Measurements from ENCODE around the gene CPA3. TPM values are rescaled to one million over a fixed set of nuclear protein-coding genes. Genes with fewer than 3 reads are reported as not detected.

The CPA3 gene
- total RNA-seq, 2 experiments from 2014 or later = not detected

GRCh38 chr3:148881286-148881685, 16.2 kb downstream of the CPA3 start:
- no peaks in the 10 kb centered on the region for H3K27me3 ChIP-seq (ENCODE audit: control insufficient read depth in 1 of 2, insufficient read depth in 2 of 2, low read length in 2 of 2)
- H3K4me3 ChIP-seq (ENCODE audit: low read length) = no peak overlapping the region
- H3K27ac ChIP-seq (ENCODE audit: low read depth in 1 of 2, low read length in 2 of 2) = no peak overlapping the region
- ChIA-PET POLR2A (no interaction called here), CTCF (interaction anchor here (1.1 kb wide), 1 partner anchor 15 kb away, joined by 3 read pairs; no protein-coding TSS in a partner anchor)
- Mint-ChIP-seq H3K9me3 (no peaks in the 10 kb centered on the region), H3K4me1 (ENCODE audit: low read depth) (no peaks in the 10 kb centered on the region), H3K27ac (no peak overlapping the region), H3K36me3 (ENCODE audit: low read depth) (no peaks in the 10 kb centered on the region), H3K27me3 (peaks cover 25% of the 10 kb centered on the region), H3K4me3 (no peak overlapping the region)
- no peaks in the 10 kb centered on the region for H3K36me3 ChIP-seq (ENCODE audit: insufficient read depth, low read length)
- intact Hi-C loops (cut with DNase I, micrococcal nuclease) = no loop called here
- DNase-seq = no peak
- H3K9me3 ChIP-seq (ENCODE audit: control insufficient read depth in 1 of 2, insufficient read depth in 1 of 2, low read length in 2 of 2) = no peaks in the 10 kb centered on the region
- ATAC-seq (ENCODE audit: poor library complexity) = no peak
- no peak for TF ChIP-seq CTCF (IDR thresholded peaks at IDR 0.05)
- no peaks in the 10 kb centered on the region for H3K4me1 ChIP-seq (ENCODE audit: insufficient read depth, low read length)

GRCh38 chr3:148882288-148882687, 17.2 kb downstream of the CPA3 start:
- Mint-ChIP-seq H3K36me3 (ENCODE audit: low read depth) (no peaks in the 10 kb centered on the region), H3K4me3 (no peak overlapping the region), H3K27me3 (peaks cover 26% of the 10 kb centered on the region), H3K4me1 (ENCODE audit: low read depth) (no peaks in the 10 kb centered on the region), H3K9me3 (no peaks in the 10 kb centered on the region), H3K27ac (no peak overlapping the region)
- Histone ChIP-seq H3K27ac (ENCODE audit: low read depth in 1 of 2, low read length in 2 of 2) (no peak overlapping the region), H3K36me3 (ENCODE audit: insufficient read depth, low read length) (no peaks in the 10 kb centered on the region), H3K4me1 (ENCODE audit: insufficient read depth, low read length) (no peaks in the 10 kb centered on the region), H3K4me3 (ENCODE audit: low read length) (no peak overlapping the region), H3K27me3 (ENCODE audit: control insufficient read depth in 1 of 2, insufficient read depth in 2 of 2, low read length in 2 of 2) (no peaks in the 10 kb centered on the region), H3K9me3 (ENCODE audit: control insufficient read depth in 1 of 2, insufficient read depth in 1 of 2, low read length in 2 of 2) (no peaks in the 10 kb centered on the region)
- CTCF ChIA-PET = no interaction called here
- DNase-seq = no peak
- ATAC-seq (ENCODE audit: poor library complexity) = no peak
- POLR2A ChIA-PET = no interaction called here
- intact Hi-C loops (cut with DNase I, micrococcal nuclease) = no loop called here
- no peak for TF ChIP-seq CTCF (IDR thresholded peaks at IDR 0.05)

GRCh38 chr3:148883163-148883562, 18.1 kb downstream of the CPA3 start:
- Mint-ChIP-seq H3K4me1 (ENCODE audit: low read depth) (no peaks in the 10 kb centered on the region), H3K36me3 (ENCODE audit: low read depth) (no peaks in the 10 kb centered on the region), H3K27ac (no peak overlapping the region), H3K9me3 (no peaks in the 10 kb centered on the region), H3K4me3 (no peak overlapping the region), H3K27me3 (peaks cover 27% of the 10 kb centered on the region)
- Histone ChIP-seq H3K4me3 (ENCODE audit: low read length) (no peak overlapping the region), H3K36me3 (ENCODE audit: insufficient read depth, low read length) (no peaks in the 10 kb centered on the region), H3K9me3 (ENCODE audit: control insufficient read depth in 1 of 2, insufficient read depth in 1 of 2, low read length in 2 of 2) (no peaks in the 10 kb centered on the region), H3K4me1 (ENCODE audit: insufficient read depth, low read length) (no peaks in the 10 kb centered on the region), H3K27ac (ENCODE audit: low read depth in 1 of 2, low read length in 2 of 2) (no peak overlapping the region), H3K27me3 (ENCODE audit: control insufficient read depth in 1 of 2, insufficient read depth in 2 of 2, low read length in 2 of 2) (no peaks in the 10 kb centered on the region)
- DNase-seq (no peak), ATAC-seq (ENCODE audit: poor library complexity) (no peak)
- intact Hi-C loops (cut with DNase I, micrococcal nuclease) = no loop called here
- no peak for TF ChIP-seq CTCF (IDR thresholded peaks at IDR 0.05)
- ChIA-PET POLR2A (no interaction called here), CTCF (no interaction called here)
